GM23338 (cell line): Measurements from ENCODE around the gene RPL34. TPM values are rescaled to one million over a fixed set of nuclear protein-coding genes. Genes with fewer than 3 reads are reported as not detected.

Experiments used
- ATAC-seq: fragments of 200-7000 bp; cut with Tn5 transposase; 3 replicates; pipeline ENCODE4 v1.9.1; 2020
- DNase-seq: peaks from one replicate; pipeline ENCODE4 v3.0.0-alpha.2; 2015; ENCODE audit warnings: low spot score
- H2AFZ ChIP-seq: fragments of 200-600 bp; sonication (generic); 2 replicates; pipeline ENCODE4 v1.8.0; 2016; ENCODE audit warnings: antibody characterized with exemption, mild to moderate bottlenecking, moderate library complexity
- H3F3A ChIP-seq: fragments of 200-600 bp; sonication (generic); replicated peaks from 2 replicates; pipeline ENCODE4 v1.8.0; 2017; ENCODE audit warnings: antibody characterized with exemption, mixed run types, low read depth
- H3K27ac ChIP-seq: fragments of 200-600 bp; sonication (generic); 2 replicates; pipeline ENCODE4 v1.6.1; 2016; ENCODE audit warnings: low read depth
- H3K27me3 ChIP-seq: fragments of 200-600 bp; sonication (generic); 2 replicates; pipeline ENCODE4 v1.8.0; 2016; ENCODE audit warnings: mild to moderate bottlenecking, mixed run types, moderate library complexity; ENCODE audit not compliant: insufficient read depth
- H3K36me3 ChIP-seq: fragments of 200-600 bp; sonication (generic); 2 replicates; pipeline ENCODE4 v1.8.0; 2016; ENCODE audit warnings: mild to moderate bottlenecking; ENCODE audit not compliant: insufficient read depth
- H3K4me1 ChIP-seq: fragments of 200-600 bp; sonication (generic); 2 replicates; pipeline ENCODE4 v1.8.0; 2016; ENCODE audit warnings: mild to moderate bottlenecking, moderate library complexity; ENCODE audit not compliant: insufficient read depth
- H3K4me2 ChIP-seq: fragments of 200-600 bp; sonication (generic); 2 replicates; pipeline ENCODE4 v1.7.1; 2017; ENCODE audit warnings: mixed run types
- H3K4me3 ChIP-seq: fragments of 200-600 bp; sonication (generic); 2 replicates; pipeline ENCODE4 v1.6.1; 2016; ENCODE audit warnings: mixed run types
- H3K79me2 ChIP-seq: fragments of 200-600 bp; sonication (generic); replicated peaks from 2 replicates; pipeline ENCODE4 v1.8.0; 2017; ENCODE audit warnings: mild to moderate bottlenecking; ENCODE audit not compliant: insufficient read depth
- H3K9me2 ChIP-seq: fragments of 200-600 bp; sonication (generic); 2 replicates; pipeline ENCODE4 v1.8.0; 2017; ENCODE audit not compliant: insufficient read depth
- H4K20me1 ChIP-seq: fragments of 200-600 bp; sonication (generic); replicated peaks from 2 replicates; pipeline ENCODE4 v1.8.0; 2017; ENCODE audit warnings: mild to moderate bottlenecking; ENCODE audit not compliant: insufficient read depth
- H3K27ac Mint-ChIP-seq: 2 replicates; pipeline ENCODE4 v1.8.0; 2020; ENCODE audit warnings: inconsistent platforms, mild to moderate bottlenecking, moderate library complexity, mixed read lengths
- H3K27me3 Mint-ChIP-seq: 3 replicates; pipeline ENCODE4 v1.8.0; 2022; ENCODE audit warnings: low read depth, mild to moderate bottlenecking, moderate library complexity, mixed read lengths, inconsistent platforms; ENCODE audit not compliant: insufficient read depth, poor library complexity
- H3K36me3 Mint-ChIP-seq: 3 replicates; pipeline ENCODE4 v1.8.0; 2021; ENCODE audit warnings: low read depth, mild to moderate bottlenecking, inconsistent platforms, moderate library complexity, mixed read lengths
- H3K4me1 Mint-ChIP-seq: 3 replicates; pipeline ENCODE4 v1.8.0; 2020; ENCODE audit warnings: mild to moderate bottlenecking, inconsistent platforms, mixed read lengths
- H3K4me3 Mint-ChIP-seq: 3 replicates; pipeline ENCODE4 v1.8.0; 2021; ENCODE audit warnings: moderate library complexity, mild to moderate bottlenecking, inconsistent platforms, mixed read lengths
- H3K9me3 Mint-ChIP-seq: 3 replicates; pipeline ENCODE4 v1.8.0; 2020; ENCODE audit warnings: moderate library complexity, mild to moderate bottlenecking, inconsistent platforms, mixed read lengths
- CREB1 ChIP-seq: fragments of 250-450 bp; sonication (Bioruptor Pico); IDR thresholded peaks from 2 replicates; pipeline ENCODE4 v1.5.0; 2020; ENCODE audit warnings: low read depth, mild to moderate bottlenecking, moderate library complexity
- EZH2 ChIP-seq: fragments of 200-600 bp; sonication (generic); IDR thresholded peaks from one replicate; pipeline ENCODE4 v1.8.0; 2017; ENCODE audit warnings: antibody characterized with exemption, mild to moderate bottlenecking, low read depth; ENCODE audit not compliant: unreplicated experiment
- EZH2phosphoT487 ChIP-seq: fragments of 200-600 bp; sonication (generic); IDR thresholded peaks from one replicate; pipeline ENCODE4 v1.8.1; 2018; ENCODE audit warnings: antibody characterized with exemption; ENCODE audit not compliant: unreplicated experiment
- JUNB ChIP-seq: IDR thresholded peaks from one replicate; pipeline ENCODE4 v1.6.1; 2016; ENCODE audit warnings: antibody characterized with exemption; ENCODE audit not compliant: unreplicated experiment
- NANOG ChIP-seq: IDR thresholded peaks from 2 replicates; pipeline ENCODE4 v1.6.1; 2016; ENCODE audit warnings: antibody characterized with exemption, borderline replicate concordance
- POLR2AphosphoS5 ChIP-seq: IDR thresholded peaks from 2 replicates; pipeline ENCODE4 v1.6.1; 2016; ENCODE audit warnings: antibody characterized with exemption, low read depth
- STAT1 ChIP-seq: IDR thresholded peaks from one replicate; pipeline ENCODE4 v1.6.1; 2016; ENCODE audit warnings: antibody characterized with exemption; ENCODE audit not compliant: unreplicated experiment
- ZNF114 ChIP-seq: fragments of 250-450 bp; sonication (Bioruptor Pico); IDR thresholded peaks from 2 replicates; pipeline ENCODE4 v1.5.0; 2020; ENCODE audit warnings: mild to moderate bottlenecking, moderate library complexity
- ZNF331 ChIP-seq: fragments of 250-450 bp; sonication (Bioruptor Pico); IDR thresholded peaks from 2 replicates; pipeline ENCODE4 v1.5.0; 2020; ENCODE audit warnings: low read depth, mild to moderate bottlenecking, moderate library complexity
- polyA plus RNA-seq: library from polyadenylated mRNA; unstranded; fragments of >200 nt; fragmentation: Nextera tagmentation; extraction: Ambion mirVana; gene quantifications from 2 replicates; pipeline ENCODE4 v1.2.1, GENCODE V29; 2016
- total RNA-seq: library from RNA; depleted of rRNA; stranded (reverse); fragments of >200 nt; shearing (Covaris generic); gene quantifications from 2 replicates; pipeline ENCODE4 v1.2.3, GENCODE V29; 2014
- TF ChIP-seq, protein P1 (sequence below), 2 experiments: fragments of 200-600 bp in 1 of 2; sonication (generic) in 1 of 2; conservative IDR thresholded peaks; 2 replicates each; pipeline versions ENCODE4 v1.5.1 to v1.6.1; 2016 to 2017; ENCODE audit warnings: antibody characterized with exemption in 2 of 2, low read depth in 2 of 2, mild to moderate bottlenecking in 2 of 2, moderate library complexity in 1 of 2
- TF ChIP-seq, protein P2 (sequence below): IDR thresholded peaks from one replicate; pipeline ENCODE4 v1.6.1; 2018; ENCODE audit warnings: antibody characterized with exemption; ENCODE audit not compliant: unreplicated experiment
- TF ChIP-seq, protein P3 (sequence below): IDR thresholded peaks from 2 replicates; pipeline ENCODE4 v1.6.1; 2016; ENCODE audit warnings: antibody characterized with exemption
- TF ChIP-seq, protein P4 (sequence below): fragments of 250-450 bp; sonication (Bioruptor Pico); IDR thresholded peaks from 2 replicates; pipeline ENCODE4 v1.5.0; 2020; ENCODE audit warnings: mild to moderate bottlenecking, moderate library complexity

RPL34 gene
- total and polyA plus RNA-seq, 2 experiments from 2014 or later: 785 to 2,566 TPM

DNA sequence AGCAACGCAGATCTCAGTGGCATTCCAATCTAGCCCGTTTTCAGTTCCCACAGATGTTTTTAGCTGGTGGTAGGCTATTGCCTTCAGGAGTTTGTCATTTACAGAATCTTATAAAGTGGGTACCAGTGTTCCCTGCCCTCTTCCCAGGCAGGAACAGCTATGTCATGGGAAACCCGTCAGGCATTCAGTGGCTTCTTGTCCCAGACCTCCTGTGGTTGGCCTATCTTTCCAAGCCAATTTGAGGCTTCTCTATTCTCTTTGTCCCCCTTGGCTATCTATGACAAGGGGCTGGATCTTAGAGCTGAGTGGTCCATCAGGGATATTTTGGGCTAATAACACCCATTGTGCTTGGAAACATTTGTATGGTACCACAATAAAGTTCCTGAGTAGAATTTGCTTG lies 33.6 kb upstream of the RPL34 start:
- no peaks in the 10 kb centered on the region for H3K36me3 ChIP-seq
- no peak overlapping the region for H3K4me3 ChIP-seq
- no peaks in the 10 kb centered on the region for H3K9me3 Mint-ChIP-seq
- H3K4me3 Mint-ChIP-seq: no peak overlapping the region
- DNase-seq (no peak), ATAC-seq (no peak)
- H3K27me3 Mint-ChIP-seq: peaks cover 10% of the 10 kb centered on the region
- H4K20me1 ChIP-seq: no peaks in the 10 kb centered on the region
- H3K4me2 ChIP-seq: no peak overlapping the region
- no peaks in the 10 kb centered on the region for H3K9me2 ChIP-seq
- no peaks in the 10 kb centered on the region for H3F3A ChIP-seq
- TF ChIP-seq NANOG (no peak), STAT1 (no peak), EZH2phosphoT487 (no peak), POLR2AphosphoS5 (no peak), ZNF331 (CRISPR knock-in tag) (no peak), CREB1 (CRISPR knock-in tag) (no peak), JUNB (no peak), ZNF114 (CRISPR knock-in tag) (no peak), EZH2 (no peak)
- TF ChIP-seq, protein P1, sequence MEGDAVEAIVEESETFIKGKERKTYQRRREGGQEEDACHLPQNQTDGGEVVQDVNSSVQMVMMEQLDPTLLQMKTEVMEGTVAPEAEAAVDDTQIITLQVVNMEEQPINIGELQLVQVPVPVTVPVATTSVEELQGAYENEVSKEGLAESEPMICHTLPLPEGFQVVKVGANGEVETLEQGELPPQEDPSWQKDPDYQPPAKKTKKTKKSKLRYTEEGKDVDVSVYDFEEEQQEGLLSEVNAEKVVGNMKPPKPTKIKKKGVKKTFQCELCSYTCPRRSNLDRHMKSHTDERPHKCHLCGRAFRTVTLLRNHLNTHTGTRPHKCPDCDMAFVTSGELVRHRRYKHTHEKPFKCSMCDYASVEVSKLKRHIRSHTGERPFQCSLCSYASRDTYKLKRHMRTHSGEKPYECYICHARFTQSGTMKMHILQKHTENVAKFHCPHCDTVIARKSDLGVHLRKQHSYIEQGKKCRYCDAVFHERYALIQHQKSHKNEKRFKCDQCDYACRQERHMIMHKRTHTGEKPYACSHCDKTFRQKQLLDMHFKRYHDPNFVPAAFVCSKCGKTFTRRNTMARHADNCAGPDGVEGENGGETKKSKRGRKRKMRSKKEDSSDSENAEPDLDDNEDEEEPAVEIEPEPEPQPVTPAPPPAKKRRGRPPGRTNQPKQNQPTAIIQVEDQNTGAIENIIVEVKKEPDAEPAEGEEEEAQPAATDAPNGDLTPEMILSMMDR (conservative IDR thresholded peaks at IDR 0.05; ENCODE audit: low read depth in 2 of 2): no peak
- TF ChIP-seq, protein P2, sequence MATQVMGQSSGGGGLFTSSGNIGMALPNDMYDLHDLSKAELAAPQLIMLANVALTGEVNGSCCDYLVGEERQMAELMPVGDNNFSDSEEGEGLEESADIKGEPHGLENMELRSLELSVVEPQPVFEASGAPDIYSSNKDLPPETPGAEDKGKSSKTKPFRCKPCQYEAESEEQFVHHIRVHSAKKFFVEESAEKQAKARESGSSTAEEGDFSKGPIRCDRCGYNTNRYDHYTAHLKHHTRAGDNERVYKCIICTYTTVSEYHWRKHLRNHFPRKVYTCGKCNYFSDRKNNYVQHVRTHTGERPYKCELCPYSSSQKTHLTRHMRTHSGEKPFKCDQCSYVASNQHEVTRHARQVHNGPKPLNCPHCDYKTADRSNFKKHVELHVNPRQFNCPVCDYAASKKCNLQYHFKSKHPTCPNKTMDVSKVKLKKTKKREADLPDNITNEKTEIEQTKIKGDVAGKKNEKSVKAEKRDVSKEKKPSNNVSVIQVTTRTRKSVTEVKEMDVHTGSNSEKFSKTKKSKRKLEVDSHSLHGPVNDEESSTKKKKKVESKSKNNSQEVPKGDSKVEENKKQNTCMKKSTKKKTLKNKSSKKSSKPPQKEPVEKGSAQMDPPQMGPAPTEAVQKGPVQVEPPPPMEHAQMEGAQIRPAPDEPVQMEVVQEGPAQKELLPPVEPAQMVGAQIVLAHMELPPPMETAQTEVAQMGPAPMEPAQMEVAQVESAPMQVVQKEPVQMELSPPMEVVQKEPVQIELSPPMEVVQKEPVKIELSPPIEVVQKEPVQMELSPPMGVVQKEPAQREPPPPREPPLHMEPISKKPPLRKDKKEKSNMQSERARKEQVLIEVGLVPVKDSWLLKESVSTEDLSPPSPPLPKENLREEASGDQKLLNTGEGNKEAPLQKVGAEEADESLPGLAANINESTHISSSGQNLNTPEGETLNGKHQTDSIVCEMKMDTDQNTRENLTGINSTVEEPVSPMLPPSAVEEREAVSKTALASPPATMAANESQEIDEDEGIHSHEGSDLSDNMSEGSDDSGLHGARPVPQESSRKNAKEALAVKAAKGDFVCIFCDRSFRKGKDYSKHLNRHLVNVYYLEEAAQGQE: no peak
- TF ChIP-seq, protein P3, sequence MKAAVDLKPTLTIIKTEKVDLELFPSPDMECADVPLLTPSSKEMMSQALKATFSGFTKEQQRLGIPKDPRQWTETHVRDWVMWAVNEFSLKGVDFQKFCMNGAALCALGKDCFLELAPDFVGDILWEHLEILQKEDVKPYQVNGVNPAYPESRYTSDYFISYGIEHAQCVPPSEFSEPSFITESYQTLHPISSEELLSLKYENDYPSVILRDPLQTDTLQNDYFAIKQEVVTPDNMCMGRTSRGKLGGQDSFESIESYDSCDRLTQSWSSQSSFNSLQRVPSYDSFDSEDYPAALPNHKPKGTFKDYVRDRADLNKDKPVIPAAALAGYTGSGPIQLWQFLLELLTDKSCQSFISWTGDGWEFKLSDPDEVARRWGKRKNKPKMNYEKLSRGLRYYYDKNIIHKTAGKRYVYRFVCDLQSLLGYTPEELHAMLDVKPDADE: no peak
- TF ChIP-seq, protein P4, sequence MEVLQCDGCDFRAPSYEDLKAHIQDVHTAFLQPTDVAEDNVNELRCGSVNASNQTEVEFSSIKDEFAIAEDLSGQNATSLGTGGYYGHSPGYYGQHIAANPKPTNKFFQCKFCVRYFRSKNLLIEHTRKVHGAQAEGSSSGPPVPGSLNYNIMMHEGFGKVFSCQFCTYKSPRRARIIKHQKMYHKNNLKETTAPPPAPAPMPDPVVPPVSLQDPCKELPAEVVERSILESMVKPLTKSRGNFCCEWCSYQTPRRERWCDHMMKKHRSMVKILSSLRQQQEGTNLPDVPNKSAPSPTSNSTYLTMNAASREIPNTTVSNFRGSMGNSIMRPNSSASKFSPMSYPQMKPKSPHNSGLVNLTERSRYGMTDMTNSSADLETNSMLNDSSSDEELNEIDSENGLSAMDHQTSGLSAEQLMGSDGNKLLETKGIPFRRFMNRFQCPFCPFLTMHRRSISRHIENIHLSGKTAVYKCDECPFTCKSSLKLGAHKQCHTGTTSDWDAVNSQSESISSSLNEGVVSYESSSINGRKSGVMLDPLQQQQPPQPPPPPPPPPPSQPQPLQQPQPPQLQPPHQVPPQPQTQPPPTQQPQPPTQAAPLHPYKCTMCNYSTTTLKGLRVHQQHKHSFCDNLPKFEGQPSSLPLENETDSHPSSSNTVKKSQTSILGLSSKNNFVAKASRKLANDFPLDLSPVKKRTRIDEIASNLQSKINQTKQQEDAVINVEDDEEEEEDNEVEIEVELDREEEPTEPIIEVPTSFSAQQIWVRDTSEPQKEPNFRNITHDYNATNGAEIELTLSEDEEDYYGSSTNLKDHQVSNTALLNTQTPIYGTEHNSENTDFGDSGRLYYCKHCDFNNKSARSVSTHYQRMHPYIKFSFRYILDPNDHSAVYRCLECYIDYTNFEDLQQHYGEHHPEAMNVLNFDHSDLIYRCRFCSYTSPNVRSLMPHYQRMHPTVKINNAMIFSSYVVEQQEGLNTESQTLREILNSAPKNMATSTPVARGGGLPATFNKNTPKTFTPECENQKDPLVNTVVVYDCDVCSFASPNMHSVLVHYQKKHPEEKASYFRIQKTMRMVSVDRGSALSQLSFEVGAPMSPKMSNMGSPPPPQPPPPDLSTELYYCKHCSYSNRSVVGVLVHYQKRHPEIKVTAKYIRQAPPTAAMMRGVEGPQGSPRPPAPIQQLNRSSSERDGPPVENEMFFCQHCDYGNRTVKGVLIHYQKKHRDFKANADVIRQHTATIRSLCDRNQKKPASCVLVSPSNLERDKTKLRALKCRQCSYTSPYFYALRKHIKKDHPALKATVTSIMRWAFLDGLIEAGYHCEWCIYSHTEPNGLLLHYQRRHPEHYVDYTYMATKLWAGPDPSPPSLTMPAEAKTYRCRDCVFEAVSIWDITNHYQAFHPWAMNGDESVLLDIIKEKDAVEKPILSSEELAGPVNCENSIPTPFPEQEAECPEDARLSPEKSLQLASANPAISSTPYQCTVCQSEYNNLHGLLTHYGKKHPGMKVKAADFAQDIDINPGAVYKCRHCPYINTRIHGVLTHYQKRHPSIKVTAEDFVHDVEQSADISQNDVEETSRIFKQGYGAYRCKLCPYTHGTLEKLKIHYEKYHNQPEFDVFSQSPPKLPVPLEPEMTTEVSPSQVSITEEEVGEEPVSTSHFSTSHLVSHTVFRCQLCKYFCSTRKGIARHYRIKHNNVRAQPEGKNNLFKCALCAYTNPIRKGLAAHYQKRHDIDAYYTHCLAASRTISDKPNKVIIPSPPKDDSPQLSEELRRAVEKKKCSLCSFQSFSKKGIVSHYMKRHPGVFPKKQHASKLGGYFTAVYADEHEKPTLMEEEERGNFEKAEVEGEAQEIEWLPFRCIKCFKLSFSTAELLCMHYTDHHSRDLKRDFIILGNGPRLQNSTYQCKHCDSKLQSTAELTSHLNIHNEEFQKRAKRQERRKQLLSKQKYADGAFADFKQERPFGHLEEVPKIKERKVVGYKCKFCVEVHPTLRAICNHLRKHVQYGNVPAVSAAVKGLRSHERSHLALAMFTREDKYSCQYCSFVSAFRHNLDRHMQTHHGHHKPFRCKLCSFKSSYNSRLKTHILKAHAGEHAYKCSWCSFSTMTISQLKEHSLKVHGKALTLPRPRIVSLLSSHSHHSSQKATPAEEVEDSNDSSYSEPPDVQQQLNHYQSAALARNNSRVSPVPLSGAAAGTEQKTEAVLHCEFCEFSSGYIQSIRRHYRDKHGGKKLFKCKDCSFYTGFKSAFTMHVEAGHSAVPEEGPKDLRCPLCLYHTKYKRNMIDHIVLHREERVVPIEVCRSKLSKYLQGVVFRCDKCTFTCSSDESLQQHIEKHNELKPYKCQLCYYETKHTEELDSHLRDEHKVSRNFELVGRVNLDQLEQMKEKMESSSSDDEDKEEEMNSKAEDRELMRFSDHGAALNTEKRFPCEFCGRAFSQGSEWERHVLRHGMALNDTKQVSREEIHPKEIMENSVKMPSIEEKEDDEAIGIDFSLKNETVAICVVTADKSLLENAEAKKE (CRISPR knock-in tag): no peak
- H3K4me1 ChIP-seq: no peaks in the 10 kb centered on the region
- H3K79me2 ChIP-seq: no peaks in the 10 kb centered on the region
- no peak overlapping the region for H3K27ac ChIP-seq
- H3K27me3 ChIP-seq: peaks cover 34% of the 10 kb centered on the region
- H2AFZ ChIP-seq: no peak overlapping the region
- H3K4me1 Mint-ChIP-seq: peaks cover 15% of the 10 kb centered on the region
- H3K36me3 Mint-ChIP-seq: no peaks in the 10 kb centered on the region
- no peak overlapping the region for H3K27ac Mint-ChIP-seq
